ENCODE data around the gene MACROD2.

DNA sequence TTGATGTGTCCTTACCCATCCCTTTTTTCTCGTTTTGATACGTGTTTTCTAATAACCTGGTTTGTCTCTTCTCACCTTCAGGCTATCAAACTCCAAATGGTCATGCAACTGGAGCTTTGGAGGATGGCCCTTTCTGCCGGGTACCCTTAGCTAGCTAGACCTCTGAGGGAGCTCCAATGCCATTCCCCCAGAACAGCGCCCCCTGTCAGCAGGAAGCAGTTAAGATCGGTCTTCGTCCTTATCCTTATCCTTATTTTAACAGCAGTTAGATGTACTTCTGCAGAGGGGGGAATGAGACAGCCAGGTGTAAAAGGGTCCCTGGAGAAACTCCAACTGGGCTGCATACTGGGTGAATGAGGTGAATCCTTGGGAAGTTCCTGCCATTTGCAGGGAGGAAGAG lies 42.1 kb upstream of the MACROD2 start:
- TF ChIP-seq POLR2A (IDR thresholded peaks at IDR 0.05) = no peak
- TF ChIP-seq, protein P1, sequence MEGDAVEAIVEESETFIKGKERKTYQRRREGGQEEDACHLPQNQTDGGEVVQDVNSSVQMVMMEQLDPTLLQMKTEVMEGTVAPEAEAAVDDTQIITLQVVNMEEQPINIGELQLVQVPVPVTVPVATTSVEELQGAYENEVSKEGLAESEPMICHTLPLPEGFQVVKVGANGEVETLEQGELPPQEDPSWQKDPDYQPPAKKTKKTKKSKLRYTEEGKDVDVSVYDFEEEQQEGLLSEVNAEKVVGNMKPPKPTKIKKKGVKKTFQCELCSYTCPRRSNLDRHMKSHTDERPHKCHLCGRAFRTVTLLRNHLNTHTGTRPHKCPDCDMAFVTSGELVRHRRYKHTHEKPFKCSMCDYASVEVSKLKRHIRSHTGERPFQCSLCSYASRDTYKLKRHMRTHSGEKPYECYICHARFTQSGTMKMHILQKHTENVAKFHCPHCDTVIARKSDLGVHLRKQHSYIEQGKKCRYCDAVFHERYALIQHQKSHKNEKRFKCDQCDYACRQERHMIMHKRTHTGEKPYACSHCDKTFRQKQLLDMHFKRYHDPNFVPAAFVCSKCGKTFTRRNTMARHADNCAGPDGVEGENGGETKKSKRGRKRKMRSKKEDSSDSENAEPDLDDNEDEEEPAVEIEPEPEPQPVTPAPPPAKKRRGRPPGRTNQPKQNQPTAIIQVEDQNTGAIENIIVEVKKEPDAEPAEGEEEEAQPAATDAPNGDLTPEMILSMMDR (IDR thresholded peaks at IDR 0.05) = no peak
- no peak for TF ChIP-seq EP300 (IDR thresholded peaks at IDR 0.05)

Data from suprapubic skin (tissue), 3 donors.